Endometrial microvascular endothelial cells (primary cell): ENCODE data around the gene SEPHS2. TPM values are rescaled to one million over a fixed set of nuclear protein-coding genes. Genes with fewer than 3 reads are reported as not detected.

ENCODE experiments used
- total RNA-seq: library from RNA; depleted of rRNA; stranded (reverse); fragments of >200 nt; gene quantifications from one replicate; pipeline ENCODE4 v1.2.3, GENCODE V29; 2015; ENCODE audit errors: inconsistent ontology term

The SEPHS2 gene
- total RNA-seq, 1 donor from 2014 or later = 29.2 TPM

Other genes starting within 250 kb of the SEPHS2 start
- 25.2 TPM for gene SULT1A3, start 246.6 kb downstream of the SEPHS2 start, total RNA-seq
- not detected for gene NPIPB13, start 197.4 kb downstream of the SEPHS2 start, total RNA-seq
- gene CD2BP2, start 90.6 kb downstream of the SEPHS2 start, total RNA-seq = 72.5 TPM
- 69.5 TPM for gene TBC1D10B, start 75.4 kb downstream of the SEPHS2 start, total RNA-seq
- not detected for gene MYL11, start 71.1 kb downstream of the SEPHS2 start, total RNA-seq
- gene SEPTIN1, start 63.3 kb downstream of the SEPHS2 start, total RNA-seq = not detected
- 5.8 TPM for gene ZNF48, start 50.5 kb downstream of the SEPHS2 start, total RNA-seq
- gene ZNF771, start 38.3 kb downstream of the SEPHS2 start, total RNA-seq = 4.3 TPM
- gene DCTPP1, start 15.8 kb downstream of the SEPHS2 start, total RNA-seq = 66.6 TPM
- gene ITGAL, start 26.9 kb upstream of the SEPHS2 start, total RNA-seq = not detected
- gene ZNF768, start 80.7 kb upstream of the SEPHS2 start, total RNA-seq = 25.5 TPM
- gene ZNF747, start 89.0 kb upstream of the SEPHS2 start, total RNA-seq = 4.7 TPM
- 8.3 TPM for gene ZNF764, start 112.5 kb upstream of the SEPHS2 start, total RNA-seq
- gene ZNF688, start 125.8 kb upstream of the SEPHS2 start, total RNA-seq = 10.8 TPM
- 7.2 TPM for gene ZNF785, start 139.8 kb upstream of the SEPHS2 start, total RNA-seq
- gene ZNF689, start 164.5 kb upstream of the SEPHS2 start, total RNA-seq = 11.2 TPM
- 22.9 TPM for gene PRR14, start 205.1 kb upstream of the SEPHS2 start, total RNA-seq
- 24.7 TPM for gene FBRS, start 212.6 kb upstream of the SEPHS2 start, total RNA-seq